GM21381 (cell line): ENCODE measurements around the gene CDX1.

Source experiments
- ATAC-seq: cut with Tn5 transposase; IDR thresholded peaks from one replicate; pipeline ENCODE4 v1.9.1; 2021; ENCODE audit warnings: mild to moderate bottlenecking, moderate library complexity; ENCODE audit not compliant: unreplicated experiment

CDX1 gene

DNA sequence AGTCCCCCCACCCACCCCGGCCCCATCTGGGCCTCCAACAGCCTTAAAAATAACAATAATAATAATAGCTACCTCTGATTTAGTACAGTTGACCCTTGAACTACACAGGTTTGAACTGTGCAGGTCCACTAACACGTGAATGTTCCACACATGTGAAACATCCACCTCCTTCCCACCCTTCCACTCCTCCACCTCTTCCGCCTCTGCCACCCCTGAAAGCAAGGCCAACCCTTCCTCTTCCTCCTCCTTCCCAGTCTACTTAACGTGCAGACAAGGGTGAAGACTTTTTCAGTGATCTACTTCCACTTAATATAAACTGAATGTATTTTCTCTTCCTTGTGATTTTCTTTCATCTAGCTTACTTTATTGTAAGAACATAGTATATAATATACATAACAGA, 21.7 kb upstream of the CDX1 start:
- no peak for ATAC-seq

DNA sequence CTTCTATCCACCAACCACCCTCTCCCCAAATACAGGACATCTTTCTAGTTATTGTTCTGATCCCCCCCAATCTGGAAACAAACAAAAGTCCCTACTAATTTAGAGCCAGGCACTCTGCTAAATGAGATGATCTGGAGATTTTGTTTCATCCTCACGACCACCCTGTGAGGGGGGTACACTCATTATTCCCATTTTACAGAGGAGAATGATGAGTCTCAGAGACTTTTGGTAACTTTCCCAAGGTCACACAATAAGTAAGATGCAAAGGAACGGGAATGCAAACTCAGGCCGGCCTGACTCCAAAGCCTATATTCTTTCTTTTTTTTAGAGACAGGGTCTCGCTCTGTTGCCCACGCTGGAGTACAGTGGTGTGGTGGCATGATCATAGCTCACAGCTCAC, 20.3 kb upstream of the CDX1 start:
- ATAC-seq: no peak

DNA sequence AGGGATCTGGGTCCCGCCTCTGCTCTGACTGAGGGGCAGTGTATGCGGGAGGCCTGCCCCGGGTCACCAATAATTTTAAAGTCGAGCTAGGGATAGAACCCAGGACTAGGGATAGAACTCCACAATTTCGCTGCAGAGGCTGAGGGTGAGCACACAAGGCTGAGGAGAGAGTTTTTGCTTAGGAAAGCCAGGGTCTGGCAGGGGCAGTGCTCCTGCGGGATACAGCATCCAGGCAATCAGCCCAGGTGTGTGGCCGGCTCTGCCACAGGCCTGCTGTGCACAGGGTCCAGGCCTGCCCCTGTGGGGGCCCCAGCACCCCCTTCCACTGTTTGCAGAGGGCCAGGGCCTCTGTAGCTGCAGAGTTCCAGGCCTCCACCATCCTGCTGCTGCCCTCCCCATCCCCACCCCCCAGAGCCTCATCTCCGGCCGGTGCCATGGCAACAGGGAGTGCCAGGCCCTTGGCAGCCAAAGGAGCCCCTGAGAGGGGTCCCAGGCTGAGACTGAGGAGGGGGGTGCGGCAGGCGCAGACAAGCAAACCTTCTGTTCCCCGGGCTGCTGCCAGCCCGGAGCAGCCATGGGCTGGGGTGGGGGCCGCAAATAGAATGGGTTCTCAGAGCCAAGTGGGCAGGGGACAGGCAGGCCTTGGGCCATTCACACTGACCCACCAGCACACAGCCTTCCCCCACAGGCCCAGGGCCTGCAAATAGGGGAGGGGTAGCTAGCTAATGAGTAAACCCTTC, 19.5 kb upstream of the CDX1 start:
- ATAC-seq: no peak

DNA sequence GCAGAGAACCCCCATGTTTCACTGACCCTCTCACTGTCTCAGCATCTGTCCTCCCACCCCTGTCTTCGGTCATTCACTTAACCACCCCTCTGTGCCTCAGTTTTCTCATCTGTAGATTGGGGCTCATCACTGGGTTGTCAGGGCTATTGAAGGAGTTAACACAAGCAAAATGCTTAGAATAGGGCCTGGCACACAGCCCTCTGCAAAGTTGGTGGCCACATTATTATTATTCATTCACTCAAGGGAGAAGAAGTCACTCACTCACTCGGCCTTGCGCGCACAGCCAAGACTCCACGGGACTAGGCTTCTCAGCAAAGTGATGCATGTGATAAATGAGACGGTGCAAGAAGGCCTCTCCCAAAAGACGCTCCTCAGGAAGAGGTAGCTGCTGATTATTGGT, 18.9 kb upstream of the CDX1 start:
- ATAC-seq: no peak

DNA sequence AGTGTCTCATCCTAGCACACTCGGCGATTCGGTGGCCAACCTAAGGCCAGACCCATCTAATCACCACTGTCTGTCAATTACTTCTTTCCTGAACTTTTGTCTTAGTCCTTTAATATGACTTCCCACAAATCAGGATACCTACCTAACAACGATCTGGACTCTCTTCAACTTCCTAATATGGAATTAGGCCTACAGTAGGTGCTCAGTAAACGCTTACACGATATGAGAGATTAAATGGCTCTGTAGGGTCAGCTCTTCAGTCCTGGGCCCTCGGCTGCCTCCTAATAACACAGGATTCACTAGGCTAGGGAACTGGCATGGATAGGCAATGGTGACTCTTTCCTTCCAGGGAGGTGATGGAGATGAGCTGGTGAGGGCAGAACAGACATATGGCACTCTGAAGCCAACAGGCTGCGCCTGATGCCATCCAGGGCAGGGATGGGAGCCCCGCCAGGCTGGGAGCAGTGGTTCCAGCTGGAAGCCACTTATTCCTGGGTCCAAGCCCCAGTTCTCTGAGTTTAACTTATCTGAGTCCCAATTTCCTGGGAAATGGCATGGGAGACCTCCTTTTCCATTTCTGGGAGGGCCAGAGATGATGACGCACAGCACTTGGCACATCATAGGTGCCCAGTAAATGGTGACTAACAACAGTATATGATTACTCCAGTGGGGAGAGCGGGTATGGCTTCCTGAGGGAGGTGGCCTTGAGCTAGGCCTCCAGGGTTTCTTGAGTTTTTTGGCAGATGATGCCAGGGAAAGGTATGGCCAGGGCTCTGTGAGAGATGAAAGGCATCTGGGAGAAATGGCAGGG, 18.3 kb upstream of the CDX1 start:
- no peak for ATAC-seq

DNA sequence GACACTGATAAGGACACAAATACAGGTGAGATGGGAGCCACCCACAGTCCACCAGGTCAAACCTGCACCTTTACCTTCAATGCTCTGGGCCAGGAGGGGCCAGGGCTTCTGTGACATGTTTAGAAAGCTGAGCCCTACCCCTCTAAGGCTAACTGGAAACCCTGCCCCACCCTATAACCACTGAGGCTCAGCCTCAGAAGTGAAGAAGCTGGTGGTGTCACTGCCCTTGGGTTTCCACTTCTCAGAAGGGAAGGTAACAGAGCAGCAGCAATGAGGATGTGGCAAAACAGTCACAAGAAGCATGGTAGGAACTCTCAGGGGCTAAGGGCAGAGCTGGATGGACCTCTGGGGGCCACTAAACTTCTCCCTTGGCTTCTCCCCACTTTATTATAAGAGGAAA, 17.0 kb upstream of the CDX1 start:
- ATAC-seq: no peak

DNA sequence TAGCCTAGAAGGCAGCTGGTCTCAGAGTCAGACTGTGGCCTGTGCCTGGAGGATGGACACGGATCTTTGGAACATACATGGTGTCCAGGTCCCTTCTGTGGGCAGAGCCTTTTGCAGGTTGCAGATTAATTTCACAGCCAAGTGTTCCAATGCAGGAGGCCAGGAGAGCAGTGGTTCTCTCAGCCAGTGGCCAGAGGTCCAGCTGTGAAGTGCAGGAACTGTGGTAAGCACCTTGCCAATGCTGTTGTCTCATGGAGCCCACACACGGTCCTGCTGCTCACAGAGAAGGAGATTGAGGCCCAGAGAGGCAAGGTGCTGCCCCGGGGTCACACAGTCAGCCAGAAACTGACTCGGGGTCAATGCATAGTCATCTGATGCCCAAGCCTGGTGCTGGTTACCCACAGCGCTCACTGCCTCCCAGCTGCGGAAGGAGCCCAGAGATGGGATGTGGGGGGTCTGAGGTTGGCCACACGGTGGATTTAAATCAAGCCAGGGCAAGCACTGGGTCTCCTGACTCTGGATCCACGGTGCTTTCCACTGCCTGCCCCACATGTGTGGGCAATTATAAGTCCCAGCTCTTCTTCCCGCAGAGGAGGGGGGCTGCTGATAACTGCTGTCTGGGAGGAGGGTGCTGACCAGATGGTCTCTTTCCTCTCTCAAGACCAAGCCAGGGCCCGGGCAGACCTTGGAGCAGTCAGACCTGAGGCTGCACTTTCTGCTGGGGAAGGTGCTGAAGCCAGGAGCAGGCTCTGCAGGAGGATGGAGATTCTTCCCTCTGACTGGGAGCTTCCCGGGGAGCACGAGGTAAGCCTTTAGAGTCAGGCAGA, 13.7 kb upstream of the CDX1 start:
- no peak for ATAC-seq

DNA sequence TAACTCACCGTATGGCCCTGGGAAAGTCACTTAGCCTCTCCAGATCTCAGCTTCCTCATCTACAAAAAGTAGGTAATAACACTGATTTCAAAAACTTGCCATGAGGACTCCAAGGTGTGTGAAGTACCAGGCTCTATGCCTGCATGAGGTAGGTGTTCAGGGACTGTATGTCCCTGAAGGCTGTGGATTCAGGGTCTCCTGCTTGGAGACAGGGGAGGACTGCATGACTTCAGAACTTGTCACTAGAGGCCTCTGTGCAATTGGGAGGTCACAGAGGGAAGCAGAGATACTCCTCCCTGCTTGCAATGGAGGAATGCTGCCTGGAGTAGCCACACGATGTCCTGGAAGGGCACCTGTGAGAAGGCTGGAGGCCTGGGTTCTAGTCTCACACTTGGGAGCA, 13.1 kb upstream of the CDX1 start:
- ATAC-seq: no peak

DNA sequence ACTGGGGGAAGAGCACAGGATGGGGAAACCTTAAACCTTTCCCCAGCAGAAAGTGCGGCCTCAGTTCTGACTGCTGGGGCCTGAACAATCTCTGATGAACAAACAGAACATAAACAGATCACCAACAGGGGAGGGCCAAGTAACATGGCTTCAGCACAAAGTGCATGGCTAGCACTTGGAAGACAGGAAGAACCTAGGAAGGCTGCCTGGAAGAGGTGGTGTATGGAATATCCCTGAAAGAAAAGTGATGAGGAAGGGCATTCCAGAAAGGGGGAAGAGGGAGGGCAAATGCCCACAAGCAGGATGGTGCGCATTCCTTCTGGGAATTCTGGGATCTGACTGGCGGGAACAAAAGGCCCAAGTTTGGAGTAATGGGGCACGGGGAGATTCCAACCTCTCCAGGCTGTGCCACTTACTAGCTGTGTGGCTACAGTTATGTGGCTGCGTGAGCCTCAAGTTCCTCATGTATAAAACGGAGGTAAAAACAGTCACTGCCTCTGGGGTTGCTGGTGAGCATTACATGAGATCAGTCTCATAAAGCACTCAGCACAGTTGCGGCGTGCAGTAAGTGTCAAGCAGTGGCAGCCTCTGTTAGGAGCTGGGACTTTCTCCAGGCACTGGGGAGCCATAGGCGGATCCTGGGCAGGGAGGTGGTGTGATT, 12.5 kb upstream of the CDX1 start:
- ATAC-seq: no peak

DNA sequence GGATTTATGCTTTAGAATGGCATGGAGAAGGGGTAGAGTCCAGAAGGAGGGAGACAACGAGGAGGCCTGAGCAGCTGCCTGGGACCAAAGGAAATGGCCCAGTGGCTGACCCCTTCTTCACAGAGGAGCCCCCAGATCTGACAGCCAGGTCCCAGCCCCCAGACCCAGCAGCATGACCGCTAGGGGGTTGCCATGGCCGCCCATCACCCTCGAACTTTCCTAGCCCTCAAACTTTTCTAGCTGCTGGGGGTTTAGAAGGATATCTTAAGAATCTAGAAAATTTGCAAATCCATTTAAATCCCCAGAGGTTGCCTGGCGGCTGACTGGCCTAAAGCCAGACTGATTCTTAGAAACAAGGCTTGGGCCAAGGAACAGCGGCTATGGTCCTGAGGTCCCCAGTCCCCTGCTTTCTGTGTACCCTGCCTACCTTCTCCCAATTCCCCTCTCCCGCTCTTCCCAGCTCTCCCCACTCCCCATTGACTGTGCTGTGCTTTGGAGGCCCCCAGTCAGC, 11.9 kb upstream of the CDX1 start:
- ATAC-seq: no peak

DNA sequence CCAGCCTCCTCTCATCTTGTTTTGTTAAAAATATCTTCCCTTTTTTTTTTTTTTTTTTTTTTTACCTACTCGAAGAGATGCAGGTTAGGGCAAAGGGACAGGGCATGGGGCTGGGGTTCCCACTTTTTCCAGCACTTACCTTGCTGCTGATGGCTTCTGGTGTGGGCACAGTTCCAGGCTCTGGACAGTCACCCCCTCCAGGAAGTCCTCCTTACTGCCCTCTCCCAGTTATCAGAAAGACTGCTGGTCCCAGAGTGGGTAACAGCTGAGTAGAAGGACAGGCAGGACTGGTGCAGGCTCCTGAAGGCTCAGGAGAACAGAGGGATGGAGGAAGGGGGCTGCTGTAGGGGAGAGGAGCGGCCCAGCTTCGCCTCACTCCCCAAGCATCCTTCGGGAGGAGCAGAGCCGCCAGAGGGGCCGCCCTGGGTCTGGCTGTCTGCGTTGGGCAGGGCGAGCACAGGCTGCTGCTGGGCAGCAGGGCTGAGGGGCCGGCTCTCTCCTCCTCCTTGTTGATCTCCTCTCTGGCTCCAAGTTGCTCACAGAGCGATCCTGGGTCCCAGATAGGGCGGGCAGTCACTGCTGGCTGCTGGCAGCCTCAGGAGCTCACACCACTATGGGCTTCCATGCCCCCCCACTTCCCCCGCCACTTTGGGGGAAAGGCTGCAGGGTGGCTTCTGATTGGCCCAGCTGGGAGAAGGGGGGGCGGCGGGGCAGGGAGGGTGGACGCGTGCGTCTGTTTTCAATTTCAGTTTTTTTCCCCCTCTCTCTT, 11.1 kb upstream of the CDX1 start, which contains the start of gene PDGFRB:
Gene PDGFRB, minus strand, starts transcription at position 588 of the 769 bp plus-strand sequence. CDS start 18,798 bp downstream, outside the sequence.
- ATAC-seq: no peak

DNA sequence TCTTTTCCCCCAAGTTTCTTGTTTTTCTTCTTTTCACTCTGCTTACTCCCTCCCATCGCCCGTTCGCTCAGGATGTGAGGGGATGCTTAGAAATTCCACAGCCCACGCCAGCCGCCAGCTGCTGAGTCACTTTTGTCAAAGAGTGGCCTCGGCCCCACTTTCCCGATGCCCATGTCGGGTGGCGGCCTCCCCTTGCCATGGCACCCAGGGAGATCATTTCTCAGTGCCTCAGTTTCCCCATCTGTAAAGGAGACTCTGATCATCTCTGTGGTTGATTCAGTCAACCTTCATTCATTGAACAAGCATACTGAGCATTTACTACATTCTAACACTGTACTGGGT, 10.6 kb upstream of the CDX1 start:
- no peak for ATAC-seq

DNA sequence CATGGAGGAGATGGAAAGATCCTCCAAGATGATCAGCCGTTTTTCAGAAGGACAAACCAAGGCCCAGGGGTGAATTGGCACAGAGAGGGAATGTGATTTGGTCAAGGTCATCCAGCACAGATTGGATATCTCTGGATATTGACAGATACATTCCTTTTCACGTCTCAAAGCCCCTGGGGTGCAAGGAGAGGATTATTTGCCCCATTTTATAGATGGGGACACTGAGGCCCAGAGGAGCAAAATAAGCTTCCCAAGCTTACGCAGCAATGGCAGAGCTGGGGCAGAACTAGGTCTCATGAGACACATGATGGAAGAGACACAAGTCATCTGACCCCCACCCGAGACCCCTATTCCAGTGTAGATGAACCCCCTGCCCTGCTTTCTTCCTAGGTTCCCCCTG, 10.0 kb upstream of the CDX1 start:
- no peak for ATAC-seq

DNA sequence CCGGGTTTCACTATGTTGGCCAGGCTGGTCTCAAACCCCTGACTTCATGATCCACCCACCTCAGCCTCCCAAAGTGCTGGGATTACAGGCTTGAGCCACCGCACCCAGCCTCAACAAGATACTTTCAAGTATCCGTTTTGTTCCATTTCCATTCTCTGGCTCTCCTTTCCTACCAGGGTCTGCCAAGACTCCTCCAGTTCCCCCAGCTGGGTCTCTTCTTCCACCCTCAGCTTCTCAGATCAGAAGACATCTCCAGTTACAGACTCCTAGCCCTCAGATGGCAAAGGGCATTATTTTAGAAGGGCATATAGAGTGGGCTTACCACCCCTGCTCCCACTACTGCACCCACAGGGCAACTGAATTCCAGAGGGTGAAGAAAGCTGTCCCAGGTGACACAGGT, 9.4 kb upstream of the CDX1 start:
- no peak for ATAC-seq

DNA sequence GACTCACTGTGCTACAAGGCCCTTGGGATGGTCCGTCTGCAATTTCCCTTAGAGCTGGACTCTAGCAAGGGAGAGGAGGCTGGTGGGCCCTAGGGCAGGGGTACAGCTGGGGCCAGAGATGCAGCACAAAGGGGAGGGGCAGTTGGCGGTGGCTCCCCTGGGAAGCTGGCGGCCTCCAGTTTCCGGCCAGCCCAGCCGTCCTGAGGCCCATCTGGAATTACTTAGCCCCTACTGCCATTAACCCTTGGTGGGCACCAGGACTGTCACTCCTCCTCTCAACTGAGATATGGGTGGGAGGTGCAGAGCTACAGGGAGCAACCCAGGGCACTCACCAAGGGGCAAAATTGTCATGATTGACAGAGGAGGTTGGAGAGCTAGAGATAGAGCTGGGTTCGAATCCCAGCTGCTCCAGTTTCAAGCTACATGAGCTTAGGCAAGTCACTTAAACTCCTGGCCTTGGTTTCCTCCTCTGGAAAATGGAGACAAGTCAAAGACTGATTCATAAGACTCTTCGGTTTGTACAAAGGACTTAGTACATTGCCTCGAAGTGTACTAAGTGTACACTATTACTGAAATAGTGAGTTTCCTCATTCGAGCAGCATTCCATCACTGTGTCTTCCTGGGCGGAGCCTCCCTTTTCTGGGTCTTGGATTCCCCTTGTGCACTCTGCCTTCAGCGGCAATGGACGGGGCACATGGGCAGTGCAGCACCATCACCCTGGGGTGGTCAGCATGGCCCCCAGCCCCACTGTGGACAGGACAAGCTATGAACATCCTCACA, 8.2 kb upstream of the CDX1 start:
- ATAC-seq: no peak

DNA sequence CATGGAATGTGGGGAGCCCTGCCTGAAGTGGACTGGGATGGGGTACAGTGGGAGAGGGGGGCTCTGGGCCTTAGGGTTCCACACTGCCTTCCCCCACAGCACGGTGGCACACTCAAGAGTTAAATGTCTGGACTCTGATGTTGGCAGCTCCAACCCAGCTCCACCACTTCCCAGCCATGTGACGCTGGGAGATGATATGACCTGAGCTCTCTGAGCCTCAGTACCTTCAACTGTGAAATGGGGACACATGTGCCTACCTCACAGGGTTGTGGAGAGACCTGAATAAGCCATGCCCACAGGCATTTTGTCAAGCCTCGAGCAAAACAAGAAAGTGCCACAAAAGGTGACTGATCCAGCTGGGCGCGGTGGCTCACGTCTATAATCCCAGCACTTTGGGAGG, 7.5 kb upstream of the CDX1 start:
- ATAC-seq: no peak

DNA sequence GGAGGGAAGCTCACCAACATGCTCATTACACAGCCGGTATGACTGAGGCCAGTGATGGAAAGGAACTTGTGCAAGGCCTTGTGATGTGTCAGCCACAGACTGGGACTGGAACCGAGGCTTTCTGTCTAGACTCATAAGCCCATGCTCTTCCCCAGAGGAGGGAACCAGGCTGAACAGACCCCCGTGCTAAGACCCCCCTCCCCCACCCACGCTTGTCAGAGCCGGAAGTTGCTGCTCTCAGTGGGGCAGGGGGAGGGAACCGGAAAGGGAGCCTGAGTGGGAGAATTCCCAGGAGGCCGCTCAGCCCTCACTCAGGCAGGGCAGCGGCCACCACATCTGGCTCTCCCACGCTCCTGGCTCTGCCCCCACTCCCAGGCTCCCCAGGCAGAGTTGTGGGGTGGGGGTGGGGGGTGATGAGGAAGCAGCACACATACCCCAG, 6.8 kb upstream of the CDX1 start:
- no peak for ATAC-seq

DNA sequence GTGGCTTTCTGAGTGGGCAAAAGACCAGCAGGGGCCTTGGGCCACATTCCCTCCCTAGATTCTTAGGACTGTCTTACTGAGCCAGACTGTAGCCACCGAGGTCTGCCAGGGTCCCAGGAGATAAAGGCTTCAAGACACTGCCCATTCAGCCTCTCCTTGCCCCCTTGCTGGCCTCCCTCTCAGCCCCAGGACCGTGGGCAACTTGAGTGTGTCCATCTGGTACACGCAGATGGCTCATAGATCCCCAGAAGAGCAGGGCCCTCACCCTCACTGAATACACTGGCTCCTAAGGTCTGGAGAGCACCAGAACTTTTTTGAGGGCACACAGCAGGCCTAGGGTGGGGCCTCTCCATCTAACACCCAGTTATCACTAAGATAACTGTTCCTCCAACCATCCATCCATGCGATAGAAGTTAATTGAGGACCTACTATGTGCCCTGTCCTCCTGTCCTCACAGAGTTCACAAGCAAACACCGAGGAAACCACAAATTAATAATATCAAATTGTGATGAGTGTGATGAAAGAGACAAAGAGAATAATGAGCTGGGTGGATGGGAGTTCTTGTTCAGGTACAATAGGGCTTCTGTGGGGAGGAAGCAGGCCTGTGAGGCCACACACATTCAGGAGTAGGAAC, 6.0 kb upstream of the CDX1 start:
- ATAC-seq: no peak
